A673 (cell line): ENCODE data around the gene RMND1. TPM values are rescaled to one million over a fixed set of nuclear protein-coding genes. Genes with fewer than 3 reads are reported as not detected.

Experiments
- BruUV-seq: library from RNA; stranded (reverse); fragments of 400-500 nt; replicated peaks from 2 replicates; lab custom pipeline; 2021; lab: Mats Ljungman, UMichigan
- CTCF ChIA-PET: fragments of 300-600 bp; sonication (Branson Sonifier 250); formaldehyde crosslinking; loops from one replicate; lab custom pipeline; 2022; ENCODE audit warnings: antibody characterized with exemption; lab: Charles Lee
- POLR2A ChIA-PET: fragments of 300-600 bp; sonication (Branson Sonifier 250); formaldehyde crosslinking; loops from one replicate; lab custom pipeline; 2022; ENCODE audit warnings: antibody characterized with exemption; ENCODE audit not compliant: low non-redundant PET; lab: Charles Lee
- DNase-seq: peaks from one replicate; pipeline ENCODE4 v3.0.0-alpha.2; 2015; ENCODE audit warnings: low spot score
- H3K27ac ChIP-seq: fragments of 200-600 bp; sonication (generic); 2 replicates; pipeline ENCODE4 v1.5.1; 2016; ENCODE audit warnings: mixed run types, low read depth, mild to moderate bottlenecking, mixed read lengths, antibody characterized with exemption, low read length; ENCODE audit not compliant: poor library complexity, severe bottlenecking
- H3K27me3 ChIP-seq: fragments of 200-600 bp; sonication (generic); replicated peaks from 2 replicates; pipeline ENCODE4 v1.6.1; 2017; ENCODE audit warnings: mixed run types, low read depth, mild to moderate bottlenecking, mixed read lengths, antibody characterized with exemption, low read length; ENCODE audit not compliant: insufficient read depth, poor library complexity
- H3K36me3 ChIP-seq: fragments of 200-600 bp; sonication (generic); 2 replicates; pipeline ENCODE4 v1.6.1; 2016; ENCODE audit warnings: mixed run types, mild to moderate bottlenecking, mixed read lengths, antibody characterized with exemption, low read length; ENCODE audit not compliant: insufficient read depth, poor library complexity, severe bottlenecking
- H3K4me1 ChIP-seq: fragments of 200-600 bp; sonication (generic); 2 replicates; pipeline ENCODE4 v1.6.1; 2017; ENCODE audit warnings: mixed run types, mild to moderate bottlenecking, mixed read lengths, antibody characterized with exemption, low read length; ENCODE audit not compliant: insufficient read depth, poor library complexity, severe bottlenecking
- H3K4me3 ChIP-seq: fragments of 200-600 bp; sonication (generic); 2 replicates; pipeline ENCODE4 v1.5.1; 2016; ENCODE audit warnings: low read depth, mixed run types, mild to moderate bottlenecking, mixed read lengths, low read length; ENCODE audit not compliant: poor library complexity, severe bottlenecking
- H3K9me3 ChIP-seq: fragments of 200-600 bp; sonication (generic); 2 replicates; pipeline ENCODE4 v1.6.1; 2016; ENCODE audit warnings: mixed run types, low read depth, mild to moderate bottlenecking, mixed read lengths, antibody characterized with exemption, low read length; ENCODE audit not compliant: poor library complexity, severe bottlenecking
- EZH2 ChIP-seq: fragments of 200-600 bp; sonication (generic); IDR thresholded peaks from 2 replicates; pipeline ENCODE4 v1.6.1; 2017; ENCODE audit warnings: borderline replicate concordance, low read depth, mild to moderate bottlenecking, mixed read lengths, antibody characterized with exemption, low read length; ENCODE audit not compliant: poor library complexity, severe bottlenecking
- intact Hi-C: fragments of 100-400 bp; cut with micrococcal nuclease; formaldehyde crosslinking; loops from one replicate; pipeline ENCODE4 v1.10.0; 2022; ENCODE audit not compliant: unreplicated experiment
- total RNA-seq: library from RNA; stranded (reverse); gene quantifications from 2 replicates; pipeline ENCODE4 v1.2.3, GENCODE V29; 2021
- TF ChIP-seq, protein P1 (sequence below): fragments of 300-800, 200-600 bp; sonication (generic); conservative IDR thresholded peaks from 2 replicates; pipeline ENCODE4 v1.5.1; 2017; ENCODE audit warnings: low read depth, mild to moderate bottlenecking, antibody characterized with exemption, low read length, moderate library complexity, mixed read lengths

Gene RMND1
- total RNA-seq, 1 experiment from 2014 or later: 25.6 TPM

DNA sequence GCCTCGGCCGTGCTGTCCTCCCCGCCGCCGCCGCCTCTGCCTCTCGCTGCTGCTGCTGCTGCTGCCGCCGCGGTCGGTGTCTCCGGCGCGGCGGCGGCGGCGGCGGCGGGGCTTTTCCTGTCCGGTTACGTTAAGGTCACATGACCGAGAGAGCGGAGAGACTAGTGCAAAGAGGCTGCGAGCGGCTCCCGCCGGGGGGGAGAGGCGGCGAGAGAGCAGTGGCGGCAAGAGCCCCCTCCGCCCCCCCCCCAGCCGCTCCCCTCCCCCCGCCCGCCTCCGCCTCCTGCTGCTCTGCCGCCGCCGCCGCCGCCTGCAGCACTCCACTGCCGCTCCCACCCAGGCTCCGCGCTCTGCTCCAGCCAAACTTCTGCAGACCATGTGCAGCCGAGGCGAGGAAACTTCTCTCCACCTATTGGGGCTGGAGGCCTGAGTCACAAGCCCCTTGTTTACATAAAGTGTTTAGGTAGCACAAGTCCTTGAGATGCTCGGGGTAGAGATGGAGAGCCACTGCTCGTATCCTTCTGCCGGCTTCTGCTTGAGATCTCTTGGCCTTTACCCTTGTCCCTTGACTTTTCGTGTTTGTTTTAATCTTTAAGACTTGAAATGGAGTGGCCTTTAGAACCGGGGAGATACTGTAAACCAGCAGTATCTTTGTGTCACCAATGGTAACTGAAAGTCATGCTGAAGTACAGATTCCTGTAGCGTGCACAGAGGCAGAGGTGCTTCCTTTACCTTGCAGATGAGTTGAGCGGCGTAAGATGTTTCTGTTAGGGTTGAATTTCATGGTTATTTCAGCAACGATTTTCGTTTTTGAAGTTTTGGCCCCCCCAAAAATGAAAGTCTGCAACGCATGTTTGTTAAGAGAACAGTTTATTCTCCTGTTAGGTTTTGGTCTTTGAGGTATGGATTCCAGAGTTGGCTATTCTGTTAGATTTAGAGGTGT, 60.2 kb downstream of the RMND1 start, which contains the start of gene ZBTB2:
TSS of gene ZBTB2 (minus strand) at position 89 of the 943 bp plus-strand sequence. CDS start 17,922 bp downstream, outside the sequence.
- Histone ChIP-seq H3K9me3 (no peaks in the 10 kb centered on the region), H3K4me3 (peak within 1 kb of the TSS; percentile 97), H3K27me3 (no peaks in the 10 kb centered on the region), H3K36me3 (peaks cover 9% of the 10 kb centered on the region), H3K4me1 (peaks cover 32% of the 10 kb centered on the region), H3K27ac (peak within 1 kb of the TSS; percentile 98)
- peak; percentile 80 for DNase-seq
- ChIA-PET POLR2A (no interaction called here), CTCF (no interaction called here)
- no peak for TF ChIP-seq EZH2
- TF ChIP-seq, protein P1, sequence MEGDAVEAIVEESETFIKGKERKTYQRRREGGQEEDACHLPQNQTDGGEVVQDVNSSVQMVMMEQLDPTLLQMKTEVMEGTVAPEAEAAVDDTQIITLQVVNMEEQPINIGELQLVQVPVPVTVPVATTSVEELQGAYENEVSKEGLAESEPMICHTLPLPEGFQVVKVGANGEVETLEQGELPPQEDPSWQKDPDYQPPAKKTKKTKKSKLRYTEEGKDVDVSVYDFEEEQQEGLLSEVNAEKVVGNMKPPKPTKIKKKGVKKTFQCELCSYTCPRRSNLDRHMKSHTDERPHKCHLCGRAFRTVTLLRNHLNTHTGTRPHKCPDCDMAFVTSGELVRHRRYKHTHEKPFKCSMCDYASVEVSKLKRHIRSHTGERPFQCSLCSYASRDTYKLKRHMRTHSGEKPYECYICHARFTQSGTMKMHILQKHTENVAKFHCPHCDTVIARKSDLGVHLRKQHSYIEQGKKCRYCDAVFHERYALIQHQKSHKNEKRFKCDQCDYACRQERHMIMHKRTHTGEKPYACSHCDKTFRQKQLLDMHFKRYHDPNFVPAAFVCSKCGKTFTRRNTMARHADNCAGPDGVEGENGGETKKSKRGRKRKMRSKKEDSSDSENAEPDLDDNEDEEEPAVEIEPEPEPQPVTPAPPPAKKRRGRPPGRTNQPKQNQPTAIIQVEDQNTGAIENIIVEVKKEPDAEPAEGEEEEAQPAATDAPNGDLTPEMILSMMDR: no peak
- intact Hi-C loops: no loop called here
- no TSS peak for BruUV-seq

DNA sequence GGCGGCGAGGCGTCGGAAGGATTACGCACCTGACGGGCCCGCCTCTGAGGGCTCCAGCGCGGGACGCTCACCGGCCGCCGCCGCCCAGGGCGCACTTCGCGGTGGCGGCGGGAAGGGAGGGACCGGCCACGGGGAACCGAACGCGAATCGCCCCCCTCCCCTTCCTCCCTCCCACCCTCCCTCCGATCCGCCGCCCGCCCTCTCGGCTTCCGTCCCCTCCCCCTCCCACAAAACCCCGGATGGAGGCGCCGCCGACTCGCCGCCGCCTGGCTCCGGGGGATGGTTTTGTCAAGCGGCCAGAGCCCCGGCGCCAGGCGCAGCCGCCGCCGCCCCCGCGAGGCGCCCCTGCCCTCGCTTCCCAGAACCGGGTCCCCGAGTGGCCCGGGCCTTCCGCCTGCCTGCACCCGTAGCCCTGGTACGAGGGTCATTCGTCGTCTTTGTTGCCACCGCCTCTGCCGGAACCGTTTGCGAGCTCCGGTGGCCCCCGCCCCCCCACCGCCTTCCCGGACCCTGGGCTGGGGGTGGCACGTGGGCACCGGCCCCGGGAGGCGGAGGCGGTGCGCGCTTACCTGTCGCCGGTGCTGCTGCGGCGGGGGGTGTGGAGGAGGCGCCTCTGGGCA, 61.0 kb downstream of the RMND1 start:
- Histone ChIP-seq H3K27ac (peak overlapping the region; percentile 98), H3K27me3 (no peaks in the 10 kb centered on the region), H3K4me1 (peaks cover 32% of the 10 kb centered on the region), H3K9me3 (no peaks in the 10 kb centered on the region), H3K36me3 (peaks cover 9% of the 10 kb centered on the region), H3K4me3 (peak overlapping the region; percentile 97)
- ChIA-PET CTCF (interaction anchor here (0.7 kb wide), 1 partner anchor 148 kb away, joined by 3 read pairs; no protein-coding TSS in a partner anchor), POLR2A (no interaction called here)
- intact Hi-C loops: no loop called here
- TF ChIP-seq EZH2: no peak
- TF ChIP-seq, protein P1: no peak
- DNase-seq: peak; percentile 86
- BruUV-seq: no TSS peak

DNA sequence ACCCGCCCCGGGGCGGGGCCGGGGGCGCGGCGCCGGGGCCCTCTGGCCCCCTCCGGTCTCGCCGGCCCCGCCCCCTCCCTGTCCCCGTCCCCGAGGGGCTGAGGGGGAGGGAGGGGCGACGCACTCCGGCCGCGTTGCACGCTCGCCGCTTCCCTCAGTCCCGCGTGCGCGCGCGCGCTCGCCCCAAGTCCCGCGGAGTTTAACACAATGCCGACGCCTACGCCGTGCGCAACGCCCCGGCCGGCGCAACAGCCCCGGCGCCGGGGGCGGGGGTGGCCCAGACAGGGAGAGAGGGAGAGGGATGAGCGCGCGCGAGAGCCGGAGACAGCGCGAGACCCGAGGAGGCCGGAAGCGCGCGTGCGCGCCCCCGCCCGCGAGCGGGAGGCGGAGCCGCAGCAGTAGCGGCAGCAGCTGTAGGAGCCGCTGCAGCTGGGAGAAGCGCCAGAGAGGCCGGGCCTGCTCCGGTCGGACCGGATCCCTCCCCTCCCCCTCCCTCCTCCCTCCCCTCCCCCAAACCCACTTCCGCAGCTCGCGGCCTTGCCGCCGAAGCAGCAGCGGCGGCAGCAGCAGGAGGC, 61.6 kb downstream of the RMND1 start:
- H3K4me3 ChIP-seq: peak overlapping the region; percentile 97
- TF ChIP-seq, protein P1: no peak
- H3K36me3 ChIP-seq: peaks cover 9% of the 10 kb centered on the region
- intact Hi-C loops: no loop called here
- no TSS peak for BruUV-seq
- ChIA-PET CTCF (interaction anchor here (0.7 kb wide), 1 partner anchor 149 kb away, joined by 3 read pairs; no protein-coding TSS in a partner anchor), POLR2A (no interaction called here)
- H3K27ac ChIP-seq: peak overlapping the region; percentile 99
- H3K27me3 ChIP-seq: no peaks in the 10 kb centered on the region
- H3K4me1 ChIP-seq: peaks cover 31% of the 10 kb centered on the region
- peak; percentile 100 for DNase-seq
- H3K9me3 ChIP-seq: no peaks in the 10 kb centered on the region
